H1 (cell line): ENCODE data around the gene FBXW8. TPM values are rescaled to one million over a fixed set of nuclear protein-coding genes. Genes with fewer than 3 reads are reported as not detected.

Experiments
- CHD2 ChIP-seq: IDR thresholded peaks from 2 replicates; pipeline ENCODE4 v1.6.1; 2012; ENCODE audit warnings: low read length, improper control_type of control experiment
- GABPA ChIP-seq: IDR thresholded peaks from 2 replicates; pipeline ENCODE4 v1.6.1; 2011; ENCODE audit warnings: mild to moderate bottlenecking, low read length, moderate library complexity, borderline replicate concordance; ENCODE audit not compliant: insufficient read depth
- JUND ChIP-seq: IDR thresholded peaks from 2 replicates; pipeline ENCODE4 v1.6.1; 2011; ENCODE audit warnings: mild to moderate bottlenecking, improper control_type of control experiment, low read length
- NANOG ChIP-seq: IDR thresholded peaks from 2 replicates; pipeline ENCODE4 v1.6.1; 2011; ENCODE audit warnings: low read length, low read depth, mild to moderate bottlenecking, inconsistent platforms; ENCODE audit not compliant: insufficient read depth, poor library complexity, severe bottlenecking
- POLR2AphosphoS5 ChIP-seq: IDR thresholded peaks from 2 replicates; pipeline ENCODE4 v1.6.1; 2011; ENCODE audit warnings: low read depth, low read length
- POU5F1 ChIP-seq: IDR thresholded peaks from 2 replicates; pipeline ENCODE4 v1.6.1; 2011; ENCODE audit warnings: low read depth, mild to moderate bottlenecking, low read length, moderate library complexity
- RBBP5 ChIP-seq: IDR thresholded peaks from 2 replicates; pipeline ENCODE4 v1.7.1; 2012; ENCODE audit warnings: low read depth, mild to moderate bottlenecking, inconsistent platforms, low read length, moderate library complexity, borderline replicate concordance
- RXRA ChIP-seq: IDR thresholded peaks from 2 replicates; pipeline ENCODE4 v1.6.1; 2011; ENCODE audit warnings: low read depth, mild to moderate bottlenecking, low read length, moderate library complexity; ENCODE audit not compliant: insufficient read depth
- TCF12 ChIP-seq: IDR thresholded peaks from 2 replicates; pipeline ENCODE4 v1.6.1; 2011; ENCODE audit warnings: low read depth, mild to moderate bottlenecking, low read length
- TEAD4 ChIP-seq: IDR thresholded peaks from 2 replicates; pipeline ENCODE4 v1.6.1; 2012; ENCODE audit warnings: low read depth, low read length, inconsistent platforms, mixed read lengths
- polyA plus RNA-seq, 7 experiments: library from polyadenylated mRNA; depleted of rRNA in 3 of 7; stranded (reverse) in 5 of 7; unstranded in 2 of 7; fragments of >200 nt in 5 of 7; fragments of 200-250 nt in 2 of 7; gene quantifications; 1 replicate in 5 of 7; 2 replicates in 1 of 7; 4 replicates in 1 of 7; pipeline versions ENCODE4 v1.2.1 to v1.2.3, GENCODE V29; 2011 to 2013; ENCODE audit warnings: missing spikeins in 2 of 7, mixed read lengths in 2 of 7
- total RNA-seq: library from RNA; stranded (reverse); fragmentation: NEBNext Ultra II Directional; extraction: Animal tissue kit (Norgen Biotek cat#: 25700); gene quantifications from 2 replicates; pipeline ENCODE4 v1.2.1, GENCODE V29; 2021
- TF ChIP-seq, protein P1 (sequence below): fragments of 300-600 bp; sonication (generic); IDR thresholded peaks from 2 replicates; pipeline ENCODE4 v1.7.1; 2012; ENCODE audit warnings: low read length, moderate library complexity, mild to moderate bottlenecking, inconsistent platforms; ENCODE audit not compliant: insufficient replicate concordance
- TF ChIP-seq, protein P2 (sequence below): IDR thresholded peaks from 2 replicates; pipeline ENCODE4 v1.6.1; 2012; ENCODE audit warnings: inconsistent platforms

FBXW8 gene
- total and polyA plus RNA-seq, 2 of the 8 experiments (the other 6 are each of a cell fraction or from before 2014, with no cell fraction given), result 15.8 to 16.0 TPM

DNA sequence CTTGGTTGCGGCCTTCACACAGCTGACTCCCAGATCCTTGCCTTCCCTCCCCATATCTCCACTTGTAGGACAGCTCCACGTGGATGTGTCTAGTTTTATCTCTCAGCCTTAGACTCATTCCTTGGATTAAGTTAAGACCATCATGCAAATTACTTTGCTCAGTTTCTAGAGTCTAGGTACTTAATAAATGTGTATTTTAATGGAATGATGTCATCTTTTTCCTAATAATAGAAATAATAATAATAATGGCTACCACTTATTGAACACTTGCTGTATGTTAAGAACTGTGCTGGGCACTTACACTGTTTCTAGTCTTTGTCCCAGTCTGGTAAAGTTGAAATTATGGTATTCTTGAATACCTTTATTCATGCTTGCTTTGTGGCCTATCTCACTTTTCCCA, 37.5 kb downstream of the FBXW8 start (continued):
- TF ChIP-seq, protein P1, sequence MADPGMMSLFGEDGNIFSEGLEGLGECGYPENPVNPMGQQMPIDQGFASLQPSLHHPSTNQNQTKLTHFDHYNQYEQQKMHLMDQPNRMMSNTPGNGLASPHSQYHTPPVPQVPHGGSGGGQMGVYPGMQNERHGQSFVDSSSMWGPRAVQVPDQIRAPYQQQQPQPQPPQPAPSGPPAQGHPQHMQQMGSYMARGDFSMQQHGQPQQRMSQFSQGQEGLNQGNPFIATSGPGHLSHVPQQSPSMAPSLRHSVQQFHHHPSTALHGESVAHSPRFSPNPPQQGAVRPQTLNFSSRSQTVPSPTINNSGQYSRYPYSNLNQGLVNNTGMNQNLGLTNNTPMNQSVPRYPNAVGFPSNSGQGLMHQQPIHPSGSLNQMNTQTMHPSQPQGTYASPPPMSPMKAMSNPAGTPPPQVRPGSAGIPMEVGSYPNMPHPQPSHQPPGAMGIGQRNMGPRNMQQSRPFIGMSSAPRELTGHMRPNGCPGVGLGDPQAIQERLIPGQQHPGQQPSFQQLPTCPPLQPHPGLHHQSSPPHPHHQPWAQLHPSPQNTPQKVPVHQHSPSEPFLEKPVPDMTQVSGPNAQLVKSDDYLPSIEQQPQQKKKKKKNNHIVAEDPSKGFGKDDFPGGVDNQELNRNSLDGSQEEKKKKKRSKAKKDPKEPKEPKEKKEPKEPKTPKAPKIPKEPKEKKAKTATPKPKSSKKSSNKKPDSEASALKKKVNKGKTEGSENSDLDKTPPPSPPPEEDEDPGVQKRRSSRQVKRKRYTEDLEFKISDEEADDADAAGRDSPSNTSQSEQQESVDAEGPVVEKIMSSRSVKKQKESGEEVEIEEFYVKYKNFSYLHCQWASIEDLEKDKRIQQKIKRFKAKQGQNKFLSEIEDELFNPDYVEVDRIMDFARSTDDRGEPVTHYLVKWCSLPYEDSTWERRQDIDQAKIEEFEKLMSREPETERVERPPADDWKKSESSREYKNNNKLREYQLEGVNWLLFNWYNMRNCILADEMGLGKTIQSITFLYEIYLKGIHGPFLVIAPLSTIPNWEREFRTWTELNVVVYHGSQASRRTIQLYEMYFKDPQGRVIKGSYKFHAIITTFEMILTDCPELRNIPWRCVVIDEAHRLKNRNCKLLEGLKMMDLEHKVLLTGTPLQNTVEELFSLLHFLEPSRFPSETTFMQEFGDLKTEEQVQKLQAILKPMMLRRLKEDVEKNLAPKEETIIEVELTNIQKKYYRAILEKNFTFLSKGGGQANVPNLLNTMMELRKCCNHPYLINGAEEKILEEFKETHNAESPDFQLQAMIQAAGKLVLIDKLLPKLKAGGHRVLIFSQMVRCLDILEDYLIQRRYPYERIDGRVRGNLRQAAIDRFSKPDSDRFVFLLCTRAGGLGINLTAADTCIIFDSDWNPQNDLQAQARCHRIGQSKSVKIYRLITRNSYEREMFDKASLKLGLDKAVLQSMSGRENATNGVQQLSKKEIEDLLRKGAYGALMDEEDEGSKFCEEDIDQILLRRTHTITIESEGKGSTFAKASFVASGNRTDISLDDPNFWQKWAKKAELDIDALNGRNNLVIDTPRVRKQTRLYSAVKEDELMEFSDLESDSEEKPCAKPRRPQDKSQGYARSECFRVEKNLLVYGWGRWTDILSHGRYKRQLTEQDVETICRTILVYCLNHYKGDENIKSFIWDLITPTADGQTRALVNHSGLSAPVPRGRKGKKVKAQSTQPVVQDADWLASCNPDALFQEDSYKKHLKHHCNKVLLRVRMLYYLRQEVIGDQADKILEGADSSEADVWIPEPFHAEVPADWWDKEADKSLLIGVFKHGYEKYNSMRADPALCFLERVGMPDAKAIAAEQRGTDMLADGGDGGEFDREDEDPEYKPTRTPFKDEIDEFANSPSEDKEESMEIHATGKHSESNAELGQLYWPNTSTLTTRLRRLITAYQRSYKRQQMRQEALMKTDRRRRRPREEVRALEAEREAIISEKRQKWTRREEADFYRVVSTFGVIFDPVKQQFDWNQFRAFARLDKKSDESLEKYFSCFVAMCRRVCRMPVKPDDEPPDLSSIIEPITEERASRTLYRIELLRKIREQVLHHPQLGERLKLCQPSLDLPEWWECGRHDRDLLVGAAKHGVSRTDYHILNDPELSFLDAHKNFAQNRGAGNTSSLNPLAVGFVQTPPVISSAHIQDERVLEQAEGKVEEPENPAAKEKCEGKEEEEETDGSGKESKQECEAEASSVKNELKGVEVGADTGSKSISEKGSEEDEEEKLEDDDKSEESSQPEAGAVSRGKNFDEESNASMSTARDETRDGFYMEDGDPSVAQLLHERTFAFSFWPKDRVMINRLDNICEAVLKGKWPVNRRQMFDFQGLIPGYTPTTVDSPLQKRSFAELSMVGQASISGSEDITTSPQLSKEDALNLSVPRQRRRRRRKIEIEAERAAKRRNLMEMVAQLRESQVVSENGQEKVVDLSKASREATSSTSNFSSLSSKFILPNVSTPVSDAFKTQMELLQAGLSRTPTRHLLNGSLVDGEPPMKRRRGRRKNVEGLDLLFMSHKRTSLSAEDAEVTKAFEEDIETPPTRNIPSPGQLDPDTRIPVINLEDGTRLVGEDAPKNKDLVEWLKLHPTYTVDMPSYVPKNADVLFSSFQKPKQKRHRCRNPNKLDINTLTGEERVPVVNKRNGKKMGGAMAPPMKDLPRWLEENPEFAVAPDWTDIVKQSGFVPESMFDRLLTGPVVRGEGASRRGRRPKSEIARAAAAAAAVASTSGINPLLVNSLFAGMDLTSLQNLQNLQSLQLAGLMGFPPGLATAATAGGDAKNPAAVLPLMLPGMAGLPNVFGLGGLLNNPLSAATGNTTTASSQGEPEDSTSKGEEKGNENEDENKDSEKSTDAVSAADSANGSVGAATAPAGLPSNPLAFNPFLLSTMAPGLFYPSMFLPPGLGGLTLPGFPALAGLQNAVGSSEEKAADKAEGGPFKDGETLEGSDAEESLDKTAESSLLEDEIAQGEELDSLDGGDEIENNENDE, result no peak
- no peak for TF ChIP-seq TCF12
- TF ChIP-seq CHD2, result no peak
- TF ChIP-seq JUND, result no peak
- no peak for TF ChIP-seq NANOG
- TF ChIP-seq TEAD4, result no peak
- TF ChIP-seq POU5F1, result no peak
- TF ChIP-seq RXRA, result no peak
- TF ChIP-seq RBBP5, result no peak
- TF ChIP-seq POLR2AphosphoS5, result no peak
- TF ChIP-seq, protein P2, sequence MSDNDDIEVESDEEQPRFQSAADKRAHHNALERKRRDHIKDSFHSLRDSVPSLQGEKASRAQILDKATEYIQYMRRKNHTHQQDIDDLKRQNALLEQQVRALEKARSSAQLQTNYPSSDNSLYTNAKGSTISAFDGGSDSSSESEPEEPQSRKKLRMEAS, result no peak
- TF ChIP-seq GABPA, result no peak
